IMR-90 (cell line): ENCODE results near the gene CDK17. TPM values are rescaled to one million over a fixed set of nuclear protein-coding genes. Genes with fewer than 3 reads are reported as not detected.

Source experiments
- ATAC-seq: fragments of 200-7000 bp; cut with Tn5 transposase; 2 replicates; pipeline ENCODE4 v1.9.1; 2020; ENCODE audit warnings: low read depth, mild to moderate bottlenecking, moderate library complexity
- BruUV-seq: library from RNA; stranded (reverse); fragments of 400-500 nt; replicated peaks from 2 replicates; lab custom pipeline; 2021; lab: Mats Ljungman, UMichigan
- CTCF ChIA-PET: fragments of 300-600 bp; formaldehyde crosslinking; extraction: SDS; loops from one replicate; lab custom pipeline; 2021; ENCODE audit warnings: antibody characterized with exemption; lab: Yijun Ruan, JAX
- POLR2A ChIA-PET: fragments of 300-600 bp; sonication (Branson Sonifier 250); formaldehyde crosslinking; loops from one replicate; lab custom pipeline; 2022; ENCODE audit warnings: antibody characterized with exemption; ENCODE audit not compliant: unreplicated experiment; lab: Charles Lee
- DNase-seq: peaks from one replicate; pipeline ENCODE4 v3.0.0; 2013
- H2AFZ ChIP-seq: replicated peaks from 2 replicates; pipeline ENCODE3; 2013; ENCODE audit warnings: low read length, mild to moderate bottlenecking; ENCODE audit not compliant: poor library complexity
- H2AK5ac ChIP-seq: 2 replicates; pipeline ENCODE4 v1.6.1; 2013; ENCODE audit warnings: low read depth, low read length, inconsistent platforms
- H2AK9ac ChIP-seq: replicated peaks from 2 replicates; pipeline ENCODE3; 2013; ENCODE audit warnings: mild to moderate bottlenecking, low read depth, low read length, moderate library complexity; ENCODE audit not compliant: poor library complexity
- H2BK120ac ChIP-seq: 2 replicates; pipeline ENCODE4 v1.6.1; 2013; ENCODE audit warnings: low read depth, low read length, inconsistent platforms
- H2BK15ac ChIP-seq: 3 replicates; pipeline ENCODE4 v1.6.1; 2013; ENCODE audit warnings: low read depth, low read length, inconsistent platforms
- H2BK20ac ChIP-seq: 2 replicates; pipeline ENCODE4 v1.6.1; 2013; ENCODE audit warnings: low read depth, mild to moderate bottlenecking, inconsistent platforms, low read length, moderate library complexity
- H2BK5ac ChIP-seq: 2 replicates; pipeline ENCODE4 v1.6.1; 2013; ENCODE audit warnings: mild to moderate bottlenecking, low read depth, low read length, inconsistent platforms; ENCODE audit not compliant: poor library complexity, severe bottlenecking
- H3K14ac ChIP-seq: replicated peaks from 2 replicates; pipeline ENCODE4 v1.6.1; 2013; ENCODE audit warnings: low read depth, low read length, inconsistent platforms
- H3K18ac ChIP-seq: 2 replicates; pipeline ENCODE4 v1.6.1; 2013; ENCODE audit warnings: low read depth, low read length, control low read depth
- H3K23ac ChIP-seq: 2 replicates; pipeline ENCODE4 v1.6.1; 2013; ENCODE audit warnings: low read depth, low read length, inconsistent platforms
- H3K27ac ChIP-seq: 2 replicates; pipeline ENCODE4 v1.5.1; 2013; ENCODE audit warnings: mild to moderate bottlenecking, control low read depth, low read length; ENCODE audit not compliant: insufficient read depth
- H3K27me3 ChIP-seq: 2 replicates; pipeline ENCODE4 v1.6.1; 2013; ENCODE audit warnings: low read length; ENCODE audit not compliant: control insufficient read depth, insufficient read depth
- H3K36me3 ChIP-seq: 2 replicates; pipeline ENCODE4 v1.6.1; 2013; ENCODE audit warnings: low read length, mixed read lengths; ENCODE audit not compliant: control insufficient read depth, insufficient read depth
- H3K4ac ChIP-seq: 2 replicates; pipeline ENCODE4 v1.6.1; 2013; ENCODE audit warnings: low read depth, low read length, inconsistent platforms
- H3K4me1 ChIP-seq: 2 replicates; pipeline ENCODE4 v1.6.1; 2013; ENCODE audit warnings: low read length, mixed read lengths; ENCODE audit not compliant: control insufficient read depth, insufficient read depth
- H3K4me2 ChIP-seq: 2 replicates; pipeline ENCODE4 v1.6.1; 2013; ENCODE audit warnings: low read depth, mild to moderate bottlenecking, control low read depth, low read length, moderate library complexity
- H3K4me3 ChIP-seq: 2 replicates; pipeline ENCODE4 v1.5.1; 2013; ENCODE audit warnings: low read depth, mild to moderate bottlenecking, control low read depth, low read length, moderate library complexity; ENCODE audit not compliant: insufficient read depth
- H3K56ac ChIP-seq: 2 replicates; pipeline ENCODE4 v1.6.1; 2013; ENCODE audit warnings: low read length, inconsistent platforms; ENCODE audit not compliant: insufficient read depth; ENCODE audit errors: extremely low read depth
- H3K79me1 ChIP-seq, 2 experiments: 2 replicates each; pipeline ENCODE4 v1.6.1; 2013; ENCODE audit warnings: low read length in 2 of 2, inconsistent platforms in 1 of 2, low read depth in 1 of 2
- H3K9ac ChIP-seq: 2 replicates; pipeline ENCODE4 v1.6.1; 2013; ENCODE audit warnings: low read depth, low read length, control low read depth
- H3K9me1 ChIP-seq: 2 replicates; pipeline ENCODE4 v1.6.1; 2013; ENCODE audit warnings: low read length, inconsistent platforms; ENCODE audit not compliant: insufficient read depth
- H3K9me3 ChIP-seq: 2 replicates; pipeline ENCODE4 v1.6.1; 2013; ENCODE audit warnings: low read length; ENCODE audit not compliant: control insufficient read depth, insufficient read depth
- H4K20me1 ChIP-seq: 2 replicates; pipeline ENCODE4 v1.6.1; 2013; ENCODE audit warnings: low read length, inconsistent platforms; ENCODE audit not compliant: insufficient read depth
- H4K5ac ChIP-seq: 2 replicates; pipeline ENCODE4 v1.6.1; 2013; ENCODE audit warnings: mild to moderate bottlenecking, low read depth, low read length, control low read depth
- H4K8ac ChIP-seq, 2 experiments: 2 replicates each; pipeline ENCODE4 v1.6.1; 2013; ENCODE audit warnings: low read depth in 2 of 2, low read length in 2 of 2, control low read depth in 1 of 2, inconsistent platforms in 1 of 2
- H4K91ac ChIP-seq: 2 replicates; pipeline ENCODE4 v1.6.1; 2013; ENCODE audit warnings: low read depth, low read length, inconsistent platforms; ENCODE audit not compliant: insufficient read depth
- CEBPB ChIP-seq: IDR thresholded peaks from 2 replicates; pipeline ENCODE4 v1.6.1; 2012; ENCODE audit warnings: low read depth, low read length, improper control_type of control experiment
- CHD1 ChIP-seq: IDR thresholded peaks from 2 replicates; pipeline ENCODE4 v1.6.1; 2012; ENCODE audit warnings: low read depth, low read length, improper control_type of control experiment
- ELK1 ChIP-seq: fragments of 150-350 bp; IDR thresholded peaks from 2 replicates; pipeline ENCODE4 v1.6.1; 2016; ENCODE audit warnings: low read depth, mild to moderate bottlenecking, low read length, moderate library complexity, borderline replicate concordance
- MAZ ChIP-seq: IDR thresholded peaks from 2 replicates; pipeline ENCODE4 v1.6.1; 2012; ENCODE audit warnings: low read depth, mild to moderate bottlenecking, low read length, improper control_type of control experiment, moderate library complexity, borderline replicate concordance
- MXI1 ChIP-seq: IDR thresholded peaks from 2 replicates; pipeline ENCODE4 v1.6.1; 2012; ENCODE audit warnings: low read depth, mild to moderate bottlenecking, low read length, moderate library complexity, borderline replicate concordance
- NFE2L2 ChIP-seq: fragments of 150-350 bp; IDR thresholded peaks from 2 replicates; pipeline ENCODE4 v1.6.1; 2016; ENCODE audit warnings: low read depth, mild to moderate bottlenecking, low read length
- WGBS, 2 experiments: methylation state at CpG; one replicate each; pipeline versions ENCODE4 v1.1.5 to v1.1.7; 2013; ENCODE audit warnings: missing lambda C conversion rate in 2 of 2; ENCODE audit not compliant: insufficient read length in 1 of 2; ENCODE audit errors: extremely low coverage in 2 of 2; 5-methylcytosine and 5-hydroxymethylcytosine counted together
- dilution Hi-C: fragments of 300-500 bp; cut with HindIII; formaldehyde crosslinking; loops from one replicate; pipeline ENCODE4 v1.14.3; 2018; ENCODE audit warnings: low sequenced_read_pairs; ENCODE audit not compliant: unreplicated experiment
- in situ Hi-C: fragments of 300-500 bp; cut with MboI; formaldehyde crosslinking; loops from 3 replicates; pipeline ENCODE4 v1.14.3; 2019; ENCODE audit warnings: low sequenced_read_pairs, inconsistent platforms, mixed read lengths
- intact Hi-C: fragments of 100-400 bp; cut with micrococcal nuclease; formaldehyde crosslinking; loops from 2 replicates; pipeline ENCODE4 v1.10.0; 2022
- polyA plus RNA-seq, 3 experiments: library from polyadenylated mRNA; depleted of rRNA; stranded (reverse); fragments of >200 nt; gene quantifications; 2 replicates each; pipeline ENCODE4 v1.2.3, GENCODE V29; 2012; ENCODE audit warnings: low replicate concordance in 1 of 3
- total RNA-seq: library from RNA; depleted of rRNA; stranded (reverse); fragments of >200 nt; gene quantifications from 2 replicates; pipeline ENCODE4 v1.2.3, GENCODE V29; 2012
- TF ChIP-seq, protein P1 (sequence below): fragments of 150-350 bp; IDR thresholded peaks from 2 replicates; pipeline ENCODE4 v1.6.1; 2017; ENCODE audit warnings: mild to moderate bottlenecking, antibody characterized with exemption, low read length, low read depth

CDK17 gene
- total and polyA plus RNA-seq, 2 of the 4 experiments (the other 2 are of a cell fraction): 14.5 to 50.2 TPM

DNA sequence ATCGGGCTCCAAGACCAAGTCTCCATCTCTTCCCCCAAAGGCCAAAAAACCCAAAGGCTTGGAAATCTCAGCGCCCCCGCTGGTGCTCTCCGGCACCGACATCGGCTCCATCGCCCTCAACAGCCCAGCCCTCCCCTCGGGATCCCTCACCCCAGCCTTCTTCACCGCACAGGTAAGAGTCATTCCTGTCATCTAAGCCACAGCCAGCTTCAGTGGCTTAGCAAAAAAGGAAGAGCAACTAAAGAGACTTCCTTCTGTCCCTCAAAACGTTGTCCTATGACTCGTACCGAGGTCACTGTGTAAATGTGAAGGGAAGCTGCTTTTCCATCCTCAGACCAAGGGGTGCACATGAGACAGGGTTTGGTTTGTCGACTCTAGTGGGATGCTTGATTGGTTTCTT, 152.7 kb downstream of the CDK17 start:
- H4K8ac ChIP-seq: no peak overlapping the region
- intact Hi-C loops: no loop called here
- POLR2A ChIA-PET: no interaction called here
- no peak overlapping the region for H3K23ac ChIP-seq
- H3K4me3 ChIP-seq: no peak overlapping the region
- dilution Hi-C loops: no loop called here
- DNase-seq (peak; percentile 78), ATAC-seq (peak; percentile 25; the same call in 1 of the 2 replicates)
- no peak overlapping the region for H4K5ac ChIP-seq
- H3K27me3 ChIP-seq: no peaks in the 10 kb centered on the region
- H2BK5ac ChIP-seq: no peak overlapping the region
- no peak overlapping the region for H3K4ac ChIP-seq
- H2BK120ac ChIP-seq: no peak overlapping the region
- no peak overlapping the region for H4K91ac ChIP-seq
- peaks cover 57% of the 10 kb centered on the region for H4K20me1 ChIP-seq
- no peak overlapping the region for H3K9ac ChIP-seq
- 80% methylated on average over 2 of the region's 13 CpGs; no CpG with 5 or more reads in 1 of the 2 experiments for WGBS, 2 experiments
- H3K4me2 ChIP-seq: no peak overlapping the region
- H3K4me1 ChIP-seq: peaks cover 7% of the 10 kb centered on the region
- CTCF ChIA-PET: interaction anchor here (0.5 kb wide), 1 partner anchor 11 kb away, joined by 3 read pairs; no protein-coding TSS in a partner anchor
- no peak overlapping the region for H2BK20ac ChIP-seq
- no peak overlapping the region for H3K56ac ChIP-seq
- no peak overlapping the region for H2AK5ac ChIP-seq
- H3K79me1 ChIP-seq: peaks cover 34 to 86% of the 10 kb centered on the region in 2 experiments
- no peak overlapping the region for H3K27ac ChIP-seq
- H3K18ac ChIP-seq: no peak overlapping the region
- no peak overlapping the region for H2BK15ac ChIP-seq
- no peak overlapping the region for H2AK9ac ChIP-seq
- in situ Hi-C loops: no loop called here
- no peak overlapping the region for H2AFZ ChIP-seq
- H3K9me3 ChIP-seq: no peaks in the 10 kb centered on the region
- no TSS peak for BruUV-seq
- H3K14ac ChIP-seq: no peak overlapping the region
- peaks cover 40% of the 10 kb centered on the region for H3K36me3 ChIP-seq
- TF ChIP-seq, protein P1, sequence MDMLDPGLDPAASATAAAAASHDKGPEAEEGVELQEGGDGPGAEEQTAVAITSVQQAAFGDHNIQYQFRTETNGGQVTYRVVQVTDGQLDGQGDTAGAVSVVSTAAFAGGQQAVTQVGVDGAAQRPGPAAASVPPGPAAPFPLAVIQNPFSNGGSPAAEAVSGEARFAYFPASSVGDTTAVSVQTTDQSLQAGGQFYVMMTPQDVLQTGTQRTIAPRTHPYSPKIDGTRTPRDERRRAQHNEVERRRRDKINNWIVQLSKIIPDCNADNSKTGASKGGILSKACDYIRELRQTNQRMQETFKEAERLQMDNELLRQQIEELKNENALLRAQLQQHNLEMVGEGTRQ: no peak
- TF ChIP-seq ELK1 (no peak), NFE2L2 (no peak), MXI1 (no peak), CHD1 (no peak), MAZ (no peak), CEBPB (no peak)
- H3K9me1 ChIP-seq: peaks cover 18% of the 10 kb centered on the region
